ENCODE data around the gene HOXC12.
A peak's percentile ranks its signal among the peaks of the same experiment; 100 is the strongest.

Gene HOXC12

DNA sequence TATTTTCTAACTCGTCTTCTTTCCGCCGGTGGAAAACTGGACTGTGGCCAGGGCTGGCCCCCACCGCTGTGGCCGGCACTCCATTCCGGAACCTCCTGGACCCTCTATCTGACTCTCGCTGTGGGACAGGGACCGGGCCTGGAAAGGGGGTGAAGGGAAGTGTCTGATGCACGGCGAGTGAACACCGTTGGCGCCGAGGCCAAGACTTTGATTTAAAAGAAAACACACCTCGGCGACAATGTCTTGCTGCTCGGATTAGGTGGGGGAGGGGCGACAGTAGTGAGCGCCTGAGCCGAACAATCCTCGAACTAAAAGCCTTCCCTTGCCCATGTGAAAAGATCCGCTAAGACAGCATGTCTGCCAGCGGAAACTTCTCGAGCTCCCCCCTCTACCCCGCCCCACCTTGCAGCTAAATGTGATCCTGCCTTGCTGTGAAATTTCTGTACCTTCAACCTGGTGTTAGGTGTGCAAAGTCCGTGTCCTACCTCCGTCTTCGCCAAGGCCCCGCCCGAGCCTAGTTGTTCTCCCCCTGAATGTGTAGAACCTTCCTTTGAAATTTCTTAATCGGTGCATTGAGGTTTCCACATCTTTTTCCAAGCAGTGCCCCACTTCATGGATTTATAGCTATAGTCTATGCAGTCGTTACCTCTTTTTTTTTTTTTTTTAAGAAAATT lies 20.9 kb downstream of the HOXC12 start:
- TF ChIP-seq, protein P1, sequence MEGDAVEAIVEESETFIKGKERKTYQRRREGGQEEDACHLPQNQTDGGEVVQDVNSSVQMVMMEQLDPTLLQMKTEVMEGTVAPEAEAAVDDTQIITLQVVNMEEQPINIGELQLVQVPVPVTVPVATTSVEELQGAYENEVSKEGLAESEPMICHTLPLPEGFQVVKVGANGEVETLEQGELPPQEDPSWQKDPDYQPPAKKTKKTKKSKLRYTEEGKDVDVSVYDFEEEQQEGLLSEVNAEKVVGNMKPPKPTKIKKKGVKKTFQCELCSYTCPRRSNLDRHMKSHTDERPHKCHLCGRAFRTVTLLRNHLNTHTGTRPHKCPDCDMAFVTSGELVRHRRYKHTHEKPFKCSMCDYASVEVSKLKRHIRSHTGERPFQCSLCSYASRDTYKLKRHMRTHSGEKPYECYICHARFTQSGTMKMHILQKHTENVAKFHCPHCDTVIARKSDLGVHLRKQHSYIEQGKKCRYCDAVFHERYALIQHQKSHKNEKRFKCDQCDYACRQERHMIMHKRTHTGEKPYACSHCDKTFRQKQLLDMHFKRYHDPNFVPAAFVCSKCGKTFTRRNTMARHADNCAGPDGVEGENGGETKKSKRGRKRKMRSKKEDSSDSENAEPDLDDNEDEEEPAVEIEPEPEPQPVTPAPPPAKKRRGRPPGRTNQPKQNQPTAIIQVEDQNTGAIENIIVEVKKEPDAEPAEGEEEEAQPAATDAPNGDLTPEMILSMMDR (conservative IDR thresholded peaks at IDR 0.05) = no peak
- H3K27ac ChIP-seq = peak overlapping the region; percentile 56; the same call in 1 of the 2 replicates

DNA sequence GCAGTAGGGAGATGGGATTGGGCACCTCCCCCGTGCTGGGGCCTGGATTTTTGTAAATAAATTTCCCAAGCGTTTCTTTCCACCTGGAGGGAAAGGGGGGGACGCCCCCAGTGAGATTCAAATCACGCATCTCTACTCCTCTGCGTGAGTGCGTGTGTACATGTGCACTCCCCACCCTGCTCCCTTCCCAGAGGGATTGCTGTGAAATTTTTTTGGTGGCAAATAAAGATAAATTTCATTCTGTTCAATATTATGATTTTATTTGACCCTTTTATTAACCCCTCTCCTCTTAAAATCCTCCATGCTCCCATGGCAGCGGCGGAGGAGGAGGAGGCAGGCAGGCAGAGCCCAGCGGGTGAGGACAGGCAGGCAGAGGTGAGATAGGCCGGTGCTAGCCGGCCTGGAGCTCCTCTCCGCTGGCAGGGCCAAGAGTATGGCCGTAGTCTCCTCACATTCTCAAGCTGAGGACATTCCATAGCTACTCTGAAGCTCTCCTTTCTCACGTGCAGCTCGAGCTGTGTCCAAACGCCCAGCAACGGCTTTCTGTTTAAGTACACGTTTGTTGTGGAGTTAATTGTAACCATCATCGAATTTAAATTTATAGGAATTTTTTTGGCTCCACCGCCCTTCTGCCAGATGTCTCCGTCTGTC lies 21.6 kb downstream of the HOXC12 start:
- no peak overlapping the region for H3K27ac ChIP-seq

DNA sequence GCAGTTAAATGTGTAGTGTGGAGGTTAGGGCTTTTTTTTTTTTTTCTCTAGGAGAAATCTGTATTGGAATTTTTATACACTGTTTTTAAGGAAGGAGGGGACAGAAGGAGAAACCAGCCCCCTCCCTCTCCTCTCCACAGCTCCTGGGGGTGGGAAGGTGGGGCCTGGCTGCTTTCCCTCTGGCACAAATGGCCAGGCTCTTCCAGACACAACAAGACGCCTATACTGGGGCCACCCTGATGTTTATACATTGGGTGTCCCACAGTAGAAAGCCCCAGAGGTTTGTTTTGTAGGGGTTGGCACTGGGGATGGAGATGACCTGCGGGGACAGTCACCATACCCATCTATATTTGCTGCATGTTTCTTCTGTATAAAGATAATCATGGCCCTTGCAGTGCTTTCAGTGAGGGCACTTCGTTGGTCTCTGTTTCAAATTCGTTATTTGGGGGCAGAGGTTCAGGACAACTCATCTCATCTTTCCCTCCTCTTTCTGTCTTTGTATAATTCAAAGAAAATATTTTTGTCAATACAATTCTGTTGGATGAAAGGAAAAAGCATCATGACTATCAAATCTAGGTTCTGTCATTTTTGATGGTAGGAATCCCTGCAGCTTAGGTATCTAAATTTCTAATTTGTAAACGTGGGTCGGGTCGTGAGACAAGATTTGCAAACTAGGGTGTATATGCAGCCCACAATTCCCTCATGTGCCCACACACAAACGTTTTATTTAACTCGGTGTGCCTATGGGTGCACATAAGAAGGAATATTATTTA lies 22.3 kb downstream of the HOXC12 start:
- TF ChIP-seq, protein P1 (conservative IDR thresholded peaks at IDR 0.05) = no peak
- H3K27ac ChIP-seq = peak overlapping the region; percentile 65

More for the DNA sequence above, 21.6 kb downstream of the HOXC12 start:
- TF ChIP-seq, protein P1 (conservative IDR thresholded peaks at IDR 0.05) = no peak

DNA sequence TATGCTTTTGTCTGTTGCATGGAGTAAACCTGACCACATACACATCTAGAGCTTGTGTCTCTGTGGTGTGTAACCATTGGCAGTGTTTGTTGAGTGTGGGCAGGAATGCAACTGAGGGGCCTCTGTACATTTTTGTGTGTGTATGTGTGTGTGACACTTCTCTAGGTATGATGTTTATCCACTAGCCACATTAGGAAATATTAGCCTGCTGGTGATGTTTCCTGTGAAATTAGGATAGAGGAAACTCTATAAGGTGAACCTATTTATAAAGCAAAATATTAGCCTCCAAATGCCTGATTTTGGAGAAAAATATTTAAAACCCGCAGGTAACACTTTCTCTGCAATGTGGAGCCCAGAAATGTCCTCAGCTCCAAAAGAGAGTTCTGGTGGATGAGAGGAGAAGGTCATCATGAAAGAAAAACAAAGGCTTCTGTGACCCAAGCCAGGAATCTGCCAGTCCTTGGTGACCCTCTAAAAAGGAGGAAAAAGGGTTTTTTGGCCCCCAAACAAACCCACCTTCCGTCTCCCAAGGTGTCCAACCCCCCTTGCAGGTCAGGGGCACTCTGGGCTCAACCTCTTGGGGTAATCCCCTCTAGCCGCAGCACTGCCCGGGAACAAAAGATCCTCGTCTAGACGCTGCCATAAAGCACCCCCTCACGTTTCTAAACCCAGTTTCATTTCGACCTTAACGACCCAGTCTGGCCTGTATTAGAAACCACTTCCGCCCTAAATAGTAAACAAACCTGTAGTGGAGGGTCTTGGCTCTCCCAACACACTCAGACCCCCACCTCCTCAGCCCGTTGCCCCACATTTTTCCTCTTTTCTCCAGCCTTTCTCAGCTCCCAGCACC lies 23.1 kb downstream of the HOXC12 start:
- TF ChIP-seq, protein P1 (conservative IDR thresholded peaks at IDR 0.05) = no peak
- H3K27ac ChIP-seq = peak overlapping the region; percentile 65

DNA sequence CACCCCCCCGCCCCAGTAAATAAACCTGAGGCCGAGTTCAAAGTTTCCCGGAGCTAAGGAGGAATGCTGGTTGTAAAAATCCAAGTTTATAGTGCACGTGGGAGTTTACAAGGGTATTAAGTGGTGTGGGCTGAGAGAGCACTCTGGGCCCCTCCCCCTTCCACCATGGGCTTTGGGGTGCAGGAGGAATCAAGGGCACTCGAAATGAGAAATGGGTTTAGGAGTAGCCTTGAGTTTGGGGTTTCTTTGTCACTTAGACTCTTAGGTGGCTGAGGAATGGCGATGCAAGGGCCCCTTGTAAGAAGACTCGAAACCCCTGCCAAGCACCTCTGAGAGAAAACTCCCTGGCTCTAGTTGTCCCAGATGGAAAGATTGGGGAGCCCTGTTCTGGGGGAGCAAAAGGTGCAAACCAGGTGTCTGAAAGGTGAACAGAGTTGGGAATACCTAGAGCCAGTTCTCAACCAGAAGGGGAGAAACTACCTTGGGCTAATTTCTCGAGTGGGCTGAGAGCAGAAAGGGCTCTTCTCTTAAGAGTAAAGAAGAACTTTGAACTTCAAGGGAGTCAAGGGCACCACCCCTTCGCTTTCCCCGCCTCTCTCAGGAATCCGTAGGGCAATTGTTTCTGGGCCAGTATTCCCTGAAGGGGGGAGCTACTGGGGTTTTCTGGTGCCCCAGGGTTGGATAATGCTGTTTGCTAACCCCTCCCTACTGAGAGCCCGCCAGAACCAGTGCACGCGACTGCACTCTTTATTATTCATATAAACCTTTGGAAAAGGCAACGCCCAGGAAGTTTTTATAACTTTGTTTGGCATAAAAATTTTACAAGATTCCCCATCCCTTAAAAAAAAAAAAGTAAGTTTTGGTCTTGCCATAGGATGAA lies 24.0 kb downstream of the HOXC12 start:
- H3K27ac ChIP-seq = peak overlapping the region; percentile 65
- TF ChIP-seq, protein P1 (conservative IDR thresholded peaks at IDR 0.05) = no peak

DNA sequence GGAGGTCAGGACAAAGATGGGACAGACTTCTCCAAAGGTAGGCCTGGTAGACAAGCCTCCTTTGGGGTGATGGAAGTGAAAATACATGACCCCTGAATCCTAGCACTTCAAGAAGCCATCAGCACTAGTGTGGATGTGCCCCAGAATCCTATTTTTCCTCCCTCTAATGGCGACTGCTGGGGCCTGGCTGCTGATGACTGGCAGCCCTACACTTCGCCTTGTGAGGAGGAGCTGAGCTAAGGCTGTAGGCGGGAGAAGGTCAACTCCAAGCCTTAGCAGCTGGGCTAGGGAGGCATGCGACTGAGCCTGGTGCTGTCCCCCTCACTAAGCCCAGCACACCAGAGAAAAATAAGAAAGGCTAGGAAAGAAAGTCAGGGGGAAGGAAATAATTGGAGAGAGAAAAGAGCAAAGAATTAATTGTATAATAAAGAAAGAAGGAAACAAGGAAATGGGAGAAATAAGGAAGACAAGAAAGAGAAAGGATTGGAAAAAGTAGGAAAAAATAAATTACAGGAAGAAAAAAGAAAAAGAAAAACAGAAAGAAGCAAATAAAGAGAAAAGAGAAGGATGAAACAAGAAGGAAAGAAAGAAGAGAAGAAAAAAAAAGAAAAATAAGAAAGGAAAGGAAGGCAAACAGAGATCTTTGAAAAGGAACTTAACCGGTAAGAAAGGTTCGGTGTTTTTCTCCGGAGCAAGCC lies 25.6 kb downstream of the HOXC12 start:
- H3K27ac ChIP-seq = peak overlapping the region; percentile 65; the same call in 1 of the 2 replicates
- TF ChIP-seq, protein P1 (conservative IDR thresholded peaks at IDR 0.05) = no peak
